DOHH2 (cell line): ENCODE data around the gene NRL.
"Not testable (repeated sequence)": the region's sequence is repeated elsewhere in the genome, so short reads cannot be mapped to it uniquely, and the experiment has no call there.

Experiments
- H3F3A ChIP-seq: fragments of 200-600 bp; sonication (generic), shearing (Covaris generic); 2 replicates; pipeline ENCODE4 v1.6.0; 2016; ENCODE audit warnings: antibody characterized with exemption, mild to moderate bottlenecking; ENCODE audit not compliant: control insufficient read depth, insufficient read depth
- H3K27ac ChIP-seq: fragments of 200-600 bp; sonication (generic); 2 replicates; pipeline ENCODE4 v1.5.1; 2014; ENCODE audit warnings: low read depth, mild to moderate bottlenecking, low read length, moderate library complexity
- H3K27me3 ChIP-seq: fragments of 200-600 bp; sonication (generic); 2 replicates; pipeline ENCODE4 v1.6.1; 2014; ENCODE audit warnings: mild to moderate bottlenecking, low read length, mixed read lengths; ENCODE audit not compliant: control insufficient read depth
- H3K36me3 ChIP-seq: fragments of 200-600 bp; sonication (generic); 2 replicates; pipeline ENCODE4 v1.6.1; 2014; ENCODE audit warnings: mild to moderate bottlenecking, low read length, moderate library complexity, mixed read lengths; ENCODE audit not compliant: control insufficient read depth
- H3K4me1 ChIP-seq: fragments of 200-600 bp; sonication (generic); 2 replicates; pipeline ENCODE4 v1.6.1; 2014; ENCODE audit warnings: mild to moderate bottlenecking, low read length, mixed read lengths; ENCODE audit not compliant: control insufficient read depth
- H3K4me2 ChIP-seq: fragments of 200-600 bp; sonication (generic); 2 replicates; pipeline ENCODE4 v1.6.0; 2014; ENCODE audit warnings: mild to moderate bottlenecking, low read length, moderate library complexity
- H3K4me3 ChIP-seq: fragments of 200-600 bp; sonication (generic); 2 replicates; pipeline ENCODE4 v1.5.1; 2014; ENCODE audit warnings: mild to moderate bottlenecking, low read length, mixed read lengths
- H3K79me2 ChIP-seq: fragments of 200-600 bp; sonication (generic); 2 replicates; pipeline ENCODE4 v1.6.1; 2014; ENCODE audit warnings: mild to moderate bottlenecking, low read length, mixed read lengths; ENCODE audit not compliant: control insufficient read depth
- H3K9me2 ChIP-seq: fragments of 200-600 bp; sonication (generic); replicated peaks from 2 replicates; pipeline ENCODE4 v1.6.1; 2014; ENCODE audit warnings: mild to moderate bottlenecking, low read length, mixed read lengths; ENCODE audit not compliant: control insufficient read depth
- H3K9me3 ChIP-seq: fragments of 200-600 bp; sonication (generic); 2 replicates; pipeline ENCODE4 v1.6.1; 2014; ENCODE audit warnings: antibody characterized with exemption, low read length, mixed read lengths; ENCODE audit not compliant: control insufficient read depth, insufficient read depth
- H4K20me1 ChIP-seq: fragments of 200-600 bp; sonication (generic); 2 replicates; pipeline ENCODE4 v1.6.0; 2014; ENCODE audit warnings: low read depth, mild to moderate bottlenecking, antibody characterized with exemption, low read length, moderate library complexity; ENCODE audit not compliant: control insufficient read depth, insufficient read depth
- EZH2phosphoT487 ChIP-seq: fragments of 200-600 bp; sonication (generic); IDR thresholded peaks from 2 replicates; pipeline ENCODE4 v1.6.1; 2017; ENCODE audit warnings: borderline replicate concordance, mild to moderate bottlenecking, antibody characterized with exemption, low read length, moderate library complexity, mixed read lengths
- TF ChIP-seq, protein P1 (sequence below): fragments of 200-600 bp; sonication (generic); IDR thresholded peaks from one replicate; pipeline ENCODE4 v1.5.1; 2014; ENCODE audit warnings: antibody characterized with exemption, mild to moderate bottlenecking, low read depth, low read length; ENCODE audit not compliant: poor library complexity, severe bottlenecking

The NRL gene

DNA sequence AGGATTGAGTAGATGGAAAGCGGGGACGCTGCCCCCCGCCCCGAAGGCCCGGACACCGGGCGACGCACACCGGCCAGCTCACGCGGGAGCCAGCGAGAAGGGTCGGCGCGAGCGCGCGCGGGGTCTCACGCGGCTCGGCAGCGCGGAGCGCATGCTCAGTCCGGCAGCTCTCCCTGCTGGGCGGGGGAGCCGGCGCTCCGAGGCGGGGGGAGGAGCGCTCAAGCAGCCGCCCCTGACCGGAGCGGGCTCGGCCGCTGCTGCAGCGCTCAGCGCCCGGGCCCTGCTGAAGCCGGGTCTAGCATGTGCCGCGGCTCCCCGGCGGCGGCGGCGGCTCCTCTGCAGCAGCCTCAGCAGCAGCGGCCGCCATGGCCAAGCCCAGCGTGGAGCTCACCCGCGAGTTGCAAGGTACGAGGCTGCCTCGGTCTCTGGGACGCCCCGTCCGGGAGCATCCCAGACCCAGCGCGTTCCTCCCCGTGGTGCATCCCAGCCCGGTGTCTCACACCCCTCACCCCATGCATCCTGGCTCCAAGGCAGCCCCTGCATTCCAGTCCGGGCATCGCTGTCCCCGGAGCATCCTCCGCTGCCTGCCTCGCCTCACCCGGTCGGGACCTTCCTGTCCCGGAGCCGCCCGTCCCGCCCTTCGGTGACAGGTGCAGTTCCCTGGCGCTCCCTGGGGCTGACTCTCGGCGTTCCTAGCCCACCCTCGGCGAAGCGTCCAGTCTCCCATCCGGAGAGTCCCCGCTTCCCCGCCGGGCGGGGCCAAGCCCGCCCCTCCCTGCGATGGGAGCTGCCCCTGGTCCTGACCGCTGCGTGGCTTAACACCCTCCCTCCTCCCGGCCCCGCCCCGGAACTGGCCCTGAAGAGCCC, 62.7 kb downstream of the NRL start, which contains the start of gene CARMIL3:
CARMIL3 (plus strand) TSS at position 221 of the 867 bp plus-strand sequence; CDS start at position 366, 145 bp downstream.
- H3K4me1 ChIP-seq, result peaks cover 47% of the 10 kb centered on the region
- no peak for TF ChIP-seq EZH2phosphoT487
- H3K36me3 ChIP-seq, result no peaks in the 10 kb centered on the region
- peak within 1 kb of the TSS; percentile 80 for H3K4me3 ChIP-seq
- H3K27me3 ChIP-seq, result peaks cover 15% of the 10 kb centered on the region
- no peaks in the 10 kb centered on the region for H3K9me3 ChIP-seq
- H3F3A ChIP-seq, result peaks cover 9% of the 10 kb centered on the region
- H4K20me1 ChIP-seq, result no peaks in the 10 kb centered on the region
- no peaks in the 10 kb centered on the region for H3K79me2 ChIP-seq
- peak within 1 kb of the TSS; percentile 0; the same call in 1 of the 2 replicates for H3K27ac ChIP-seq
- peak within 1 kb of the TSS; percentile 96 for H3K4me2 ChIP-seq
- no peaks in the 10 kb centered on the region for H3K9me2 ChIP-seq

DNA sequence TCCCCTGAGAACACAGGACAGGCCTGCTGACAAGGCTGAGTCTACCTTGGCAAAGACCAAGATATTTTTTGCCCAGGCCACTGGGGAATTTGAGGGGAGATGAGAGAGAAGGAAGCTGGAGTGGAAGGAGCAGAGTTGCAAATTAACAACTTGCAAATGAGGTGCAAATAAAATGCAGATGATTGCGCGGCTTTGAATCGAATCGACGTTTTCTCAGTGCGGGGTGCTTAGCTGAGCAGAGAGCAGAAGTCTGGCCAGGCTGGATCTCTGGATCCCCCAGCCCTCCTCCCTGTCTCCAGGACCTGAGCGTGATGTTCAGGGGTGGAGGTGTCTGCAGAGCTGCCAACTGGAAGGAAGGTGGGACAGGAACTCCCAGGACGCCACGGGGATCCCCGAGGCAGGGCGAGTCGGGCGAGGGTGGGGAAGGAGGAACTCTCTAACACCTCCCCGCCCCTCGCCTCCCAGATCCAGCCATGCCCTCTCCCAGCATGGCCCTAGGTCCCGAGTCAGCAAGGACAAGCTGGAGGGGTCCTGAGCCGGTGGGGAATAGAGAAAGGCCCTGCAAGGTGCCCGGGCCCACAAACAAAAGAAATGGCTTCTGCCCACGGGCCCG, 63.5 kb downstream of the NRL start:
- H3K36me3 ChIP-seq, result no peaks in the 10 kb centered on the region
- H3K79me2 ChIP-seq, result no peaks in the 10 kb centered on the region
- H3K27ac ChIP-seq, result peak overlapping the region; percentile 0; the same call in 1 of the 2 replicates
- peaks cover 15% of the 10 kb centered on the region for H3K27me3 ChIP-seq
- peaks cover 47% of the 10 kb centered on the region for H3K4me1 ChIP-seq
- H3K9me3 ChIP-seq, result no peaks in the 10 kb centered on the region
- H3K4me3 ChIP-seq, result peak overlapping the region; percentile 80
- H4K20me1 ChIP-seq, result no peaks in the 10 kb centered on the region
- peaks cover 9% of the 10 kb centered on the region for H3F3A ChIP-seq
- peak overlapping the region; percentile 96 for H3K4me2 ChIP-seq
- TF ChIP-seq, protein P1, sequence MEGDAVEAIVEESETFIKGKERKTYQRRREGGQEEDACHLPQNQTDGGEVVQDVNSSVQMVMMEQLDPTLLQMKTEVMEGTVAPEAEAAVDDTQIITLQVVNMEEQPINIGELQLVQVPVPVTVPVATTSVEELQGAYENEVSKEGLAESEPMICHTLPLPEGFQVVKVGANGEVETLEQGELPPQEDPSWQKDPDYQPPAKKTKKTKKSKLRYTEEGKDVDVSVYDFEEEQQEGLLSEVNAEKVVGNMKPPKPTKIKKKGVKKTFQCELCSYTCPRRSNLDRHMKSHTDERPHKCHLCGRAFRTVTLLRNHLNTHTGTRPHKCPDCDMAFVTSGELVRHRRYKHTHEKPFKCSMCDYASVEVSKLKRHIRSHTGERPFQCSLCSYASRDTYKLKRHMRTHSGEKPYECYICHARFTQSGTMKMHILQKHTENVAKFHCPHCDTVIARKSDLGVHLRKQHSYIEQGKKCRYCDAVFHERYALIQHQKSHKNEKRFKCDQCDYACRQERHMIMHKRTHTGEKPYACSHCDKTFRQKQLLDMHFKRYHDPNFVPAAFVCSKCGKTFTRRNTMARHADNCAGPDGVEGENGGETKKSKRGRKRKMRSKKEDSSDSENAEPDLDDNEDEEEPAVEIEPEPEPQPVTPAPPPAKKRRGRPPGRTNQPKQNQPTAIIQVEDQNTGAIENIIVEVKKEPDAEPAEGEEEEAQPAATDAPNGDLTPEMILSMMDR, result no peak
- no peak for TF ChIP-seq EZH2phosphoT487
- H3K9me2 ChIP-seq, result no peaks in the 10 kb centered on the region

DNA sequence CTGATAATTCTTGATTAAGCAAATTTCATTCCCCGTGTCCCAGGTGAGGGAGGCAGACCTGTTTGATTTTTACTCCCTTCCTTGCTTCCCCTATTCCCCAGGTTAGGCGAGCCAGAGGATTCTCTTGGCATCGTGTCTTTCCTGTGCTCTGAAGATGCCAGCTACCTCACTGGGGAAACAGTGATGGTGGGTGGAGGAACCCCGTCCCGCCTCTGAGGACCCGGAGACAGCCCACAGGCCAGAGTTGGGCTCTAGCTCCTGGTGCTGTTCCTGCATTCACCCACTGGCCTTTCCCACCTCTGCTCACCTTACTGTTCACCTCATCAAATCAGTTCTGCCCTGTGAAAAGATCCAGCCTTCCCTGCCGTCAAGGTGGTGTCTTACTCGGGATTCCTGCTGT, 64.0 kb downstream of the NRL start:
- not testable (repeated sequence) for H3K9me2 ChIP-seq, H3F3A ChIP-seq, H3K79me2 ChIP-seq, H3K36me3 ChIP-seq, H3K27ac ChIP-seq, H3K9me3 ChIP-seq, H4K20me1 ChIP-seq
- H3K4me2 ChIP-seq, result peak overlapping the region; percentile 96
- H3K4me3 ChIP-seq, result peak overlapping the region; percentile 80
- H3K4me1 ChIP-seq, result peaks cover 47% of the 10 kb centered on the region
- H3K27me3 ChIP-seq, result peaks cover 15% of the 10 kb centered on the region

DNA sequence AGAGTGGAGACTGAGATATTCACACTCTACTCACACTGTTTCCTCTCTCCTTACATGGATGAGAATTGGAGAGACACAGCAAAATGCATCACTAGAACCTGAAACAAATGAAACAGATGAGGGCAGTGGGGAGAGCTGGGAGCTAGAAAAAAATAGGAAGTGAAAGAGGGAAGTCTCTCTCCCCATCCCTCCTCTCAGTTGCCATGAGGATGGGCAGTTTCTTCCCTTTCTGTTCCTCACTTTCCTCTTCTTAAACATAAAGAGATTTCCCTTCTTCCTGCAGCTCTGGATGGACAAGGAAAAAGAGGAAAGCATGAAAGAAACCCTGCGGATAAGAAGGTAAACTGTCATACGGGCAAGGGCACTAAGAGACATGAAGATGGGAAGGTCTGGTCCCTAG, 65.7 kb downstream of the NRL start:
- not testable (repeated sequence) for H4K20me1 ChIP-seq, H3K9me2 ChIP-seq, H3K79me2 ChIP-seq, H3K9me3 ChIP-seq, H3F3A ChIP-seq, H3K36me3 ChIP-seq
- Histone ChIP-seq H3K4me3 (peak overlapping the region; percentile 1; the same call in 1 of the 2 replicates), H3K27me3 (peaks cover 15% of the 10 kb centered on the region), H3K4me2 (peak overlapping the region; percentile 32), H3K4me1 (peaks cover 47% of the 10 kb centered on the region), H3K27ac (0 out of 2 replicates have a peak overlapping the region, but pooled peaks have one; percentile 6)
